Testis (tissue), 2 donors: ENCODE results near the gene RNF31.
"Not testable (repeated sequence)": the region's sequence is repeated elsewhere in the genome, so short reads cannot be mapped to it uniquely, and the experiment has no call there.

Source experiments
- POLR2A ChIP-seq: fragments of 450-650 bp; IDR thresholded peaks from one replicate; pipeline ENCODE4 v1.6.1; 2017; ENCODE audit warnings: antibody characterized with exemption, mild to moderate bottlenecking, moderate library complexity
- TF ChIP-seq, protein P1 (sequence below), 3 experiments: fragments of 450-650 bp in 2 of 3; fragments of 200-600 bp in 1 of 3; sonication (generic) in 1 of 3; IDR thresholded peaks; one replicate each; pipeline ENCODE4 v1.5.1; 2016 to 2019; ENCODE audit warnings: antibody characterized with exemption in 3 of 3, mild to moderate bottlenecking in 2 of 3, moderate library complexity in 1 of 3

GRCh38 chr14:24105609-24106239 lies 41.6 kb upstream of the RNF31 start:
- TF ChIP-seq, protein P1, sequence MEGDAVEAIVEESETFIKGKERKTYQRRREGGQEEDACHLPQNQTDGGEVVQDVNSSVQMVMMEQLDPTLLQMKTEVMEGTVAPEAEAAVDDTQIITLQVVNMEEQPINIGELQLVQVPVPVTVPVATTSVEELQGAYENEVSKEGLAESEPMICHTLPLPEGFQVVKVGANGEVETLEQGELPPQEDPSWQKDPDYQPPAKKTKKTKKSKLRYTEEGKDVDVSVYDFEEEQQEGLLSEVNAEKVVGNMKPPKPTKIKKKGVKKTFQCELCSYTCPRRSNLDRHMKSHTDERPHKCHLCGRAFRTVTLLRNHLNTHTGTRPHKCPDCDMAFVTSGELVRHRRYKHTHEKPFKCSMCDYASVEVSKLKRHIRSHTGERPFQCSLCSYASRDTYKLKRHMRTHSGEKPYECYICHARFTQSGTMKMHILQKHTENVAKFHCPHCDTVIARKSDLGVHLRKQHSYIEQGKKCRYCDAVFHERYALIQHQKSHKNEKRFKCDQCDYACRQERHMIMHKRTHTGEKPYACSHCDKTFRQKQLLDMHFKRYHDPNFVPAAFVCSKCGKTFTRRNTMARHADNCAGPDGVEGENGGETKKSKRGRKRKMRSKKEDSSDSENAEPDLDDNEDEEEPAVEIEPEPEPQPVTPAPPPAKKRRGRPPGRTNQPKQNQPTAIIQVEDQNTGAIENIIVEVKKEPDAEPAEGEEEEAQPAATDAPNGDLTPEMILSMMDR (IDR thresholded peaks at IDR 0.05), result not testable (repeated sequence)
- not testable (repeated sequence) for TF ChIP-seq POLR2A
